ENCODE results near the gene CNTNAP2.

- TF ChIP-seq CTCF (conservative IDR thresholded peaks at IDR 0.05; ENCODE audit: low read depth, low read length) (no peak), EZH2 (IDR thresholded peaks at IDR 0.05; ENCODE audit: borderline replicate concordance, low read depth, low read length, poor library complexity, severe bottlenecking) (no peak)
Observed at GRCh38 chr7:147742301-147742700, 1625.7 kb downstream of the CNTNAP2 start.
